PC-3 (cell line): ENCODE data around the gene TYK2.

Experiments
- CTCF ChIP-seq: fragments of 300-600 bp; sonication (generic); conservative IDR thresholded peaks from 2 replicates; pipeline ENCODE4 v1.5.1; 2017; ENCODE audit warnings: antibody characterized with exemption, low read depth, mild to moderate bottlenecking, low read length
- EZH2phosphoT487 ChIP-seq: fragments of 300-600 bp; sonication (generic); IDR thresholded peaks from 2 replicates; pipeline ENCODE4 v1.6.1; 2018; ENCODE audit warnings: mild to moderate bottlenecking, antibody characterized with exemption, low read length, borderline replicate concordance

- TF ChIP-seq CTCF (no peak), EZH2phosphoT487 (no peak)
These were observed 36.9 kb downstream of the TYK2 start for GRCh38 chr19:10343495-10343894.
